Stimulated activated CD8-positive, alpha-beta memory T cell treated with anti-CD3 and anti-CD28 coated beads, Interleukin-4, amount 100 ng/mL, for 24 hours (primary cell): Measurements from ENCODE around the gene BCL6.
A peak's percentile ranks its signal among the peaks of the same experiment; 100 is the strongest.

Experiments
- DNase-seq: peaks from one replicate; pipeline ENCODE4 v3.0.0-alpha.2; 2020; ENCODE audit warnings: low read depth

BCL6 gene

DNA sequence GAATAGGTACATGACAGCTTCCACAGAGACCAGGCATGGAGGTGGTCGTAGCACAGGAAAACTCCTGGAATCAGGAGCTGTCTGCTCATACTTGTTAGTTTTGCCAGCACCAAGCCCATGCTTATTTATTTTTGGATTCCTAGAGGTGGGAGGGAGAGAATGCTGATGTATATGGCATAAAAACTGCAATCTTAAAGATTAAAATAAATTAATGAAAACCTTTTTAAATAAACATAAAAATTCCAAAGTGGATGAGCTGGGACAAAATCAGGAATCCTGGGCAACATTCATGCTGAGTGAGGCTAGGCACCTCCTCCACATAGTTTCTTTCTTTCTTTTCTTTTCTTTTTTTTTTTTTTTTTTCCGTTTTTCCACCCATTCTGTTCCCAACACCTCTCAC is 14.3 kb upstream of the BCL6 start:
- no peak for DNase-seq

DNA sequence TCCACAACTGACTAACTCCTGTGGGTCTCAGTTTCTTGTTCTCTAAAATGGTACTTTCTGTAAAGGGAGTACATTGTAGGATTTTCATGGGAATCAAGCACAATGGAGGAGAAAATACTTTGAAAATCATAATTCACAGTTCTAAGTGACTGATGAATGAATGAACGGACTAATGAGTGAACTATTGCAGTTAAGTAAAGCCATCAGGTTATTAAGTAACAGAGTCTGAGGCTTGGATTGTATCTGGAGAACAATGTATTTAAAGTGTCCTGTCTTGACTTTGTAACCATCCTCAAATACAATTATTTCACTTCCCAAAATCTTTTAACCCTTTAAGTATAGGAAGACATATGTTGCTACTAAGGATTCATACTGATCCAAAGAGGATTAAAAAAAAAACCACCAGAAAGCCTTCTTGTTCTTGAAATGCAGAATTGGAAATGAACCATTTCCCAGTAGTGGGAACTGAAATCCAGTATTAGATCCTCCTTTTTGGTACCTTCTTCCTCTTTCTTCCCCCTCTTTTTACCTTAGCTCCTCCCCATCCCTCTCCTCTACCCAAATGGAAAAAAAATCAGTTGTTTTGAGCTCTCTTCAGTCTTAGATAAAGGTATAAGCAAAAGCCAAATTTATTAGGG is 13.2 kb upstream of the BCL6 start:
- DNase-seq: no peak

DNA sequence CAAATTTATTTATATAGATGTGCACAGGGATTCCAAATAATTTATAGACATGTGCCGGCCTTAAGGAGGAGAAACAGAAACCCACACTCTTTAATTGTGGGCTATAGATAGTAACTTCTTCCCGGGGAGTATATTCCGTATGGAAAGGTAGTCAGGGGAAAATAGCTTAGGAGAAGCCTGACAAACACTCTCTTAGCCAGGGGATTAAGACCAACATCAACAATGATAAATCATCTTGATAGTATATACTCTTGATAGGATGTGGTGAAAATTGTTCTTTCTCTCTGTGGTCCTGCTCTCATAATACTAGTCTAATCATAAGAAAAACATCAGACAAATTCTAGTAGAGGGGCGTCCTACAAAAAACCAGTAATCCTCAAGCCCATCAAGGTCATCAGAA is 8.2 kb upstream of the BCL6 start:
- DNase-seq: no peak

DNA sequence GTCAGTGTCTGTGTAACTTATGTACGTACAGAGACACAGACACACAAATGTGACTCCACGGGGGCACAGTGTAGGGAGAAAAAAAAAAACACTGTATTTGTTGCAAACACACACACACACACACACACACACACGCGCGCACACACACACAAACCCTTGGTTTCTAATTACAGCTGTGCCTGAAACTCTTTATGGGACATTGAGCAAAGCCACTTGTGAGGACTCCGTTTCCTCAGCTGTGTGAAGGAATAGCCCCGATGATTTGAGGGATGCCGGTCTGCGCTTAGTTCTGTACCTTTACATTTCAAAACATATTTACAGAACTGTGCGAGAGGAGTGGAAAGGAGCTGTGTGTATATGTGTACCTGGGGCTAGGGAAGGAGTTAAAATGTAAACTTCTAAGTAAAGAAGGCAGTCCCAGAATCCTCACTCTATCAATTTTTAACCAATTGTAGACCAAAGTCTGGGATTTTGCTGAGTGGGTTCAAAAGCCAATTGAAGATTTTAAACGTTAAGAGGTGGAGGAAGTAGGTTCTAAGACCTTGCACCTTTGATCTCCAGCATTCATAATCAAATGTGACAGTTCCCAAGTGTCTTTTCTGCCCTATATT is 5.3 kb upstream of the BCL6 start:
- DNase-seq: no peak

- DNase-seq: no peak
These were observed 4.8 kb upstream of the BCL6 start for GRCh38 chr3:187750006-187750512.

DNA sequence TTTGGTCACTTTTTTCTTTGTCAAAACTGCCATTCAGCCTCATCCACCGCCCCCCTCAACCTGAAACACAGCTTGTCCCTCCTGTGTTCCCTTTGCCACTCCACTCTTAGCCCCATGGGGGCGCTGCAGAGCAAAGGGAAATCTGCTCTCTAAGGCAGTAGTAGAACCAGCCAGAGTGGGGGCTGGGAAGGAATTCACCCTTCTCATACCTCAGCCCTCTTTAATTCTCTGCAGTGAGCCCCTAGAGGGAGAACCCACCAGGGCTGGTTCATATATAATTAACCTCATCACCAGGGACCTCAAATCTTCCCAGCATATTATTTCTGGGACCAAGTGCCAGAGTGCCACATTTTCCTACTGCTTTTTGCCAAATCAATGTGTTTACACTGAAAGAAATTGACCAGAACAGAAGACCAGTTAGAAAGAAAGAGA is 2.8 kb upstream of the BCL6 start:
- DNase-seq: peak; percentile 84

- DNase-seq: no peak
These were observed 2.2 kb upstream of the BCL6 start for GRCh38 chr3:187747506-187747905.

- no peak for DNase-seq
These were observed 1.4 kb upstream of the BCL6 start for GRCh38 chr3:187746442-187747281.

GRCh38 chr3:187746059-187746441 is 782 bp upstream of the BCL6 start:
- no peak for DNase-seq

DNA sequence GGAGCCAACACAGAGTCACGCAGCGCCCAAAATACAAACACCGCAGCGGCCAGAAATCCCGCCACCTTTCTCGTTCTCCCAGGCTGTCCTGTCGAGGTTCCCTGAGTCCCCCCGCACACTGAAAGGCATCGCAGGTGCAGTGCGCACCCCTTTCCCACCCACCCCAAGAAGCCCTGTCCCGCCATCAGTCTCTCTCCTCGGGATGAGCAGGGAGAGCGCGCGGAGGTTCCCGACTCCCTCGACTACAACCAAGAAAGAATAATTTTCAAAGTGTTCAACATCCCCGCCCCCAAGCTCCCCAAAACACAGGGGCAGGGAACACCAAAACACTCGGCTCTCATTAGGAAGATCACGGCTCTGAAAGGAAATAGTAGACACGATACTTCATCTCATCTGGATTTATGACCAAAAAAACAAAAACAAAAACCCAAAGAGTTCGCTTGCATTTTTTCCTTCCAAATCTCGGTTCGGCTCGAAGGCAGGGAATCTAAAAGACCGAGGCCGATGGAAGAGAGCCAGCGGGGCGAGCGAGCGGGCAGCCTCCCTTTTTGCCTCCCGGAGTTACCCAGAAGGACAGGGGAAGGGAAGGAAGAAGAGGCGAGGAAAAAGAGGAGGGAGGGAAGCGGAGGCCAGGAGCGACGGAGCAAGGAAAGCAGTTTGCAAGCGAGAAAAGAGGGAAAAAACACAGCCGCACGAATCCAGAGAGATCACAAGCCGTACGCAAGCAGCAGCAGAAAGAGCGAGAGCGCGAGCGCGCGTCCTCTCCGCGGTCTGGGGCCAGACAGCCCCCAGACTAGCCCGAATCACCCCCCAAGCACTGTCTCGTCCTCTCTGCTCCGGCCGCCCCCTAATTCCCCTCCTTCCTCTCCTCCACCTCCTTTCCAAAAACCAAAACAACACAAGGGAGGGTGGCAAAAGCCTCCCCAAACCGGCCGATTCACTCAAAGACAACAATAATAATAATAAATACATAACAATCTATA is 808 bp downstream of the BCL6 start:
- no peak for DNase-seq

DNA sequence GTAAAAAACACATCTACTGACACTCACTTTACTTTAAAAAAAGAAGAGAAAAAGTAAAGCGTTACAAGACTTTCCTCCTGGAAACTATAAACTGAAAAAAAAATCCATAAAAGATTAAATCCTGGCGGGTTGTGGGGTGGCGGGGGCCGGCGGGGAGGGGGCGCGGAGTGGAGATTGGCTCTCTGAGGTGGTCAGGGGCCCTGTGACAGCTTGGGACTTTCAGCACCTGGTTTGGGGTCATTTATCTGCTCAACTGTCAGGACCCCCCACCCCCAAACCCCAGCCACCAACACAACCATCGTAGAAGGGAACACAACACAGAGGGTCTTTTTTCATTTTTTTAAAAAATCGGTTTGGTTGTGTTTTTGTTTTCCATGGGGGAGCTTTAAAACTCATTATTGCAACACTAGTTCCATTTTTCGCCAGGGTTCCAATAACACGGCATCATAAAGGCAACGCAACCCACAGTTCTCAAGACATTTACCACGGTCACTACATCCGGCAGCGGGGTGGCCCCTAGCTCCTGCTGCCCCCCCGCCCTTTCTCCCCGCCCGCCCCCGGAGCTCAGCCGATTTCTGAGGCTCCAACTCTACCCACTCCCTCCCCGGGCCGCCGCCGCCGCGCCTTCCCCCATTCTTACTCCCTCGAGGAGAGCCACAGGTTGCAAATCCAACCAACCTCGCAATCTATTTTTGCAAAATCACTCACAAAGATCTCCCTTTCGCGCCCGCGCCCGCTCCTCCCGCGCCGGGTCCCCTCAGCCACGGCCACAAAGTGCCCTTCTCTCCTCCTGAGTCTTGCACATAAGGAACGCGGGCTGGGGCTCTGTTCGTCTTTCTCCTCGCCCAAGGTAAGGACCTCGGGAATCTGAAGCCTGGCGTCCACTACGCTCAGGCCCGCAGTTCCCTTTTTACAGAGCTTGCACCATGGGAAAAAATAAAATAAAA is 1.8 kb downstream of the BCL6 start:
- peak; percentile 57 for DNase-seq

GRCh38 chr3:187742351-187743171 is 2.7 kb downstream of the BCL6 start:
- DNase-seq: no peak

DNA sequence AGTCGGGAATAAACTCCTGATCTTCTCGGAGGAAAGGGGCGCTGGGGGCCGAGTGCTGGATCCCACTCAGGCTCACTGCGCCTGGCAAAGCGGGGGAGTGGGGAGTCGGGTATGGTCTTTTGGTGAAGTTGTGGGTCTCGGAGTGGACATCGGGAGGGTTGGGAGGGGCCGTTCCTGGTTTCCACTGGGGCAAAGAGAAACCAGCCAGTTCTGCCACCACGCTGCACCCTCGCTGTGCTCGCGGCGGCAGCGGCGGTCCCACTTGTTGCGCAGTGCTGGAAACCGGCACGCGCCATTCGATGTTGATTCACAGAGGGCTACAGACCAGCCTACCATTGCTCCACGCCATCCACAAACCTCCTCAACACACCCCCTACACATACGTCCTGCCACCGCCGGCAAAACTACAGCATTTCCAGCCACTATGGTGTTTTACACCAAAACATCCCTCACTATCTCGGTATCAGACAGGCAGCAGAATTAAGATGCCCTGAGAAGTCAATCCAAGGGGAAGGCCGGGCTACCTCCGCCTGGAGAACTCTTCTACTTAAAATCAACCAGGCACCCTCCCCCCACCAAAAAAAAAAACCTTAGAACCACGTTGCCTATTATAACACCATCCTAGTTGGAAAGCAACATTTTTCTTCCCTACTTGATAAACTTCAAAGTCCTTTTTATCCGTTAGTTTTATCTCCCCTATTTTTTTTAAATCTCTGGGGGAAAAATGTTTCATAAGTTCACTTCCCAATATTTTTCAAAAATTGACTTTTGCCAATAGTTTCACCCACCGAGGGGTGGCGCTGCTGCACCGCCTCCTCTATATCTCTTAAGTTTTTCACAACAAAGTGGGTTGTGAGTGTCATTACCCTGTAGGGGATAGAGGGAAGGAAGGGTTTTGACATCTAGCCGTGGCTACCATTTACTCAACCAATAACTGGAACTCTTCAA is 3.6 kb downstream of the BCL6 start:
- DNase-seq: peak; percentile 64

DNA sequence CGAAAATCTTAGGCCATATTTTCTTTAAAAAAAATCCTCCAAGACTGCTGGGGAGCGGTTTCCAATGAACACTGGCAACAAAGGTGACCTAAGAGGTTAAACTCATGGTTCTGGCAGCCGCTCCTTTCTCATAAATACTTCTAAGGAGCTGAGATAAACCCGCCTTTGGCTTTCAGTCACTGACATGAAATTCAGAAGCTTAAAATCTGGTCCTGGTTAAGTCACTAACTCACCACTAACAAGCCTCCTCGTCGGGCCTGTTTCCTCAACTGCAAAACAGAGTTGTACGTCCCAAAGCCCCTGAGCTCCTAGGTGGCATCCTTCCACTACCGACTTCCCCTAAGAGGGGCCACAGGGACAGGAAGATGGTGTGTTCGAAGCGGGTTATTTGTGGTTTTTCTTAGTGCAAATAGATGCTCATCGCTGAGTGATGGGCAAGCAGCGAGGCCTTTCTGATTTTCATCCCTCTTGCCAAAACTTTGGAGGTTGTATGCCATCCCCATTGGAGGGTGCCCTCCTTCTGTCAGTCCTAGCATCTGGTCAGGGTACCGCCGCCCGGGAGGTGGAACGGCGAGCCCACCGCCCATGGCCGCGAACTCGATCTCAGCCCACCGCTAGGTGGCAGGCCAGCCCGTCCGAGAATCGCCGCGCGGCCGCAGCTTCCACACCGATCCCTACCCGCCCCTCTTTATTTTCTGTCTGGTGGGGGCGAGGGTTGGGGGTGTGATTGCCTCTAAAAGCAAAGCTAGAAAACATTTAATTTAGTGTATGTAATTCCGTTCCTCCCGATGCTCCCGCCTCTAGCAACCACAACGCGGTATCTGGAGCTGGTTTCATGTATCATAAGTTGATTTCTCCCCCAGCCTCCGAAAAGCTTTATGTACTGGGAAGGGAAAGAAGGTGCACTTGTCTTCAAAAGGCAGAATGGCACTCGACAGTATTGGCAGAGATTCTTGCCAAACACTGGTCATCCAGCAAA is 4.6 kb downstream of the BCL6 start:
- peak; percentile 60 for DNase-seq

GRCh38 chr3:187739561-187740332 is 5.5 kb downstream of the BCL6 start:
- peak; percentile 71 for DNase-seq

GRCh38 chr3:187739094-187739560 is 6.1 kb downstream of the BCL6 start:
- DNase-seq: no peak
